Progenitor cell of endocrine pancreas (in vitro differentiated cells): Measurements from ENCODE around the gene SNED1. TPM values are rescaled to one million over a fixed set of nuclear protein-coding genes. Genes with fewer than 3 reads are reported as not detected.

Source experiments
- DNase-seq: peaks from one replicate; pipeline ENCODE4 v3.0.0; 2021; ENCODE audit warnings: low spot score; ENCODE audit not compliant: unreplicated experiment
- H3K27ac Mint-ChIP-seq: 2 replicates; pipeline ENCODE4 v1.8.0; 2021; ENCODE audit warnings: mild to moderate bottlenecking, moderate library complexity, mixed read lengths
- H3K27me3 Mint-ChIP-seq: 2 replicates; pipeline ENCODE4 v1.8.0; 2021; ENCODE audit warnings: mixed read lengths
- H3K36me3 Mint-ChIP-seq: 2 replicates; pipeline ENCODE4 v1.8.0; 2022; ENCODE audit warnings: mixed read lengths; ENCODE audit not compliant: insufficient read depth
- H3K4me1 Mint-ChIP-seq: 2 replicates; pipeline ENCODE4 v1.8.0; 2021; ENCODE audit warnings: low read depth, mixed read lengths
- H3K4me3 Mint-ChIP-seq: 2 replicates; pipeline ENCODE4 v1.8.0; 2021; ENCODE audit warnings: low read depth, mild to moderate bottlenecking, moderate library complexity, mixed read lengths
- H3K9me3 Mint-ChIP-seq: 2 replicates; pipeline ENCODE4 v1.8.0; 2021; ENCODE audit warnings: low read depth, mixed read lengths
- CTCF ChIP-seq: fragments of 200-600 bp; sonication (generic); IDR thresholded peaks from one replicate; pipeline ENCODE4 v1.5.0; 2021; ENCODE audit warnings: antibody characterized with exemption, mild to moderate bottlenecking; ENCODE audit not compliant: unreplicated experiment
- total RNA-seq: library from RNA; stranded (reverse); gene quantifications from 2 replicates; pipeline ENCODE4 v1.2.1, GENCODE V29; 2021

The SNED1 gene
- total RNA-seq, 1 donor from 2014 or later: 2.2 TPM

- H3K27ac Mint-ChIP-seq: no peak overlapping the region
- H3K9me3 Mint-ChIP-seq: no peaks in the 10 kb centered on the region
- H3K4me1 Mint-ChIP-seq: no peaks in the 10 kb centered on the region
- TF ChIP-seq CTCF: no peak
- H3K27me3 Mint-ChIP-seq: no peaks in the 10 kb centered on the region
- no peak overlapping the region for H3K4me3 Mint-ChIP-seq
- no peak for DNase-seq
- peaks cover 11% of the 10 kb centered on the region for H3K36me3 Mint-ChIP-seq
Observed at GRCh38 chr2:241123816-241124536, 125.6 kb downstream of the SNED1 start.

GRCh38 chr2:241125626-241126025, 127.2 kb downstream of the SNED1 start:
- no peaks in the 10 kb centered on the region for H3K4me1 Mint-ChIP-seq
- H3K9me3 Mint-ChIP-seq: no peaks in the 10 kb centered on the region
- no peak for TF ChIP-seq CTCF
- H3K4me3 Mint-ChIP-seq: no peak overlapping the region
- DNase-seq: no peak
- H3K27me3 Mint-ChIP-seq: no peaks in the 10 kb centered on the region
- no peak overlapping the region for H3K27ac Mint-ChIP-seq
- H3K36me3 Mint-ChIP-seq: peaks cover 9% of the 10 kb centered on the region

- Mint-ChIP-seq H3K4me3 (no peak overlapping the region), H3K9me3 (no peaks in the 10 kb centered on the region), H3K4me1 (no peaks in the 10 kb centered on the region), H3K27ac (no peak overlapping the region), H3K27me3 (no peaks in the 10 kb centered on the region), H3K36me3 (peaks cover 3% of the 10 kb centered on the region)
- DNase-seq: no peak
- no peak for TF ChIP-seq CTCF
Observed at GRCh38 chr2:241126201-241126611, 127.8 kb downstream of the SNED1 start.

GRCh38 chr2:241126771-241127202, 128.4 kb downstream of the SNED1 start:
- H3K27ac Mint-ChIP-seq: no peak overlapping the region
- H3K27me3 Mint-ChIP-seq: no peaks in the 10 kb centered on the region
- no peaks in the 10 kb centered on the region for H3K36me3 Mint-ChIP-seq
- TF ChIP-seq CTCF: no peak
- H3K4me1 Mint-ChIP-seq: no peaks in the 10 kb centered on the region
- no peak overlapping the region for H3K4me3 Mint-ChIP-seq
- no peak for DNase-seq
- no peaks in the 10 kb centered on the region for H3K9me3 Mint-ChIP-seq

- Mint-ChIP-seq H3K4me3 (no peak overlapping the region), H3K27me3 (no peaks in the 10 kb centered on the region), H3K4me1 (no peaks in the 10 kb centered on the region), H3K27ac (no peak overlapping the region), H3K9me3 (no peaks in the 10 kb centered on the region), H3K36me3 (peaks cover 3% of the 10 kb centered on the region)
- DNase-seq: no peak
- no peak for TF ChIP-seq CTCF
Observed at GRCh38 chr2:241128266-241128665, 129.8 kb downstream of the SNED1 start.
